K562 (cell line): Measurements from ENCODE around the gene SRCAP.

Experiments used
- CBX8 ChIP-seq: fragments of 200-600 bp; sonication (generic); IDR thresholded peaks from 2 replicates; pipeline ENCODE4 v1.6.1; 2012; ENCODE audit warnings: borderline replicate concordance, mixed run types, low read depth, mild to moderate bottlenecking, moderate library complexity, mixed read lengths, low read length, control low read depth, inconsistent platforms; ENCODE audit not compliant: poor library complexity, severe bottlenecking; ENCODE audit errors: extremely low read depth
- MTF1 ChIP-seq: fragments of 250-450 bp; sonication (Bioruptor Pico); IDR thresholded peaks from 2 replicates; pipeline ENCODE4 v1.9.0; 2021; ENCODE audit warnings: moderate library complexity, mild to moderate bottlenecking, inconsistent platforms, borderline replicate concordance
- PHB2 ChIP-seq: fragments of 450-650 bp; IDR thresholded peaks from 2 replicates; pipeline ENCODE4 v1.6.1; 2017; ENCODE audit warnings: low read depth
- POU5F1 ChIP-seq: fragments of 150-350 bp; IDR thresholded peaks from 2 replicates; pipeline ENCODE4 v1.6.1; 2014; ENCODE audit warnings: borderline replicate concordance, low read length, low read depth, mild to moderate bottlenecking; ENCODE audit not compliant: partially characterized antibody
- WHSC1 ChIP-seq: IDR thresholded peaks from one replicate; pipeline ENCODE4 v1.6.1; 2012; ENCODE audit warnings: low read length, control low read depth, inconsistent platforms
- YY1 ChIP-seq, 3 experiments: IDR thresholded peaks; 2 replicates each; pipeline ENCODE4 v1.6.1; 2011; ENCODE audit warnings: low read length in 2 of 3, mild to moderate bottlenecking in 2 of 3, moderate library complexity in 2 of 3, borderline replicate concordance in 1 of 3, control low read depth in 1 of 3, low read depth in 1 of 3; ENCODE audit not compliant: insufficient read depth in 3 of 3, insufficient replicate concordance in 2 of 3, control insufficient read depth in 1 of 3, insufficient read length in 1 of 3; ENCODE audit errors: extremely low read depth in 1 of 3
- ZNF408 ChIP-seq: fragments of 250-450 bp; sonication (Bioruptor Pico); IDR thresholded peaks from 2 replicates; pipeline ENCODE4 v1.4.0; 2020; ENCODE audit warnings: low read depth, mild to moderate bottlenecking, moderate library complexity
- ZNF431 ChIP-seq: sonication (generic); formaldehyde crosslinking; IDR thresholded peaks from 2 replicates; pipeline ENCODE4 v1.8.0; 2022; ENCODE audit warnings: mild to moderate bottlenecking, missing genetic modification reagents
- TF ChIP-seq, protein P1 (sequence below): fragments of 450-650 bp; conservative IDR thresholded peaks from 2 replicates; pipeline ENCODE4 v1.6.1; 2016; ENCODE audit warnings: missing genetic modification characterization, low read depth, mild to moderate bottlenecking, missing compliant biosample characterization, moderate library complexity
- TF ChIP-seq, protein P2 (sequence below): IDR thresholded peaks from 2 replicates; pipeline ENCODE4 v1.6.1; 2012; ENCODE audit warnings: low read depth, low read length, improper control_type of control experiment, borderline replicate concordance

DNA sequence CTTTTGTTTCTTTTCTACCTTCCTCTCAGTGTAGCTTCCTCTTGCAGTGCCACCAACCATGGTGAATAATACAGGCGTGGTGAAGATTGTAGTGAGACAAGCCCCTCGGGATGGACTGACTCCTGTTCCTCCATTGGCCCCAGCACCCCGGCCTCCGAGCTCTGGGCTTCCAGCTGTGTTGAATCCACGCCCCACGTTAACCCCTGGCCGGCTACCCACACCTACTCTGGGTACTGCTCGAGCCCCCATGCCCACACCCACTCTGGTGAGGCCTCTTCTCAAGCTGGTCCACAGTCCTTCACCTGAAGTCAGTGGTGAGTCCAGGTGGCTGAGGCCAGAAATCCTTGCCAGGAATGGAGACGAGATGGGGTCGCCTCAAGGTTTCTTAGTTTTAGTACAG lies 23.9 kb downstream of the SRCAP start:
- TF ChIP-seq, protein P1, sequence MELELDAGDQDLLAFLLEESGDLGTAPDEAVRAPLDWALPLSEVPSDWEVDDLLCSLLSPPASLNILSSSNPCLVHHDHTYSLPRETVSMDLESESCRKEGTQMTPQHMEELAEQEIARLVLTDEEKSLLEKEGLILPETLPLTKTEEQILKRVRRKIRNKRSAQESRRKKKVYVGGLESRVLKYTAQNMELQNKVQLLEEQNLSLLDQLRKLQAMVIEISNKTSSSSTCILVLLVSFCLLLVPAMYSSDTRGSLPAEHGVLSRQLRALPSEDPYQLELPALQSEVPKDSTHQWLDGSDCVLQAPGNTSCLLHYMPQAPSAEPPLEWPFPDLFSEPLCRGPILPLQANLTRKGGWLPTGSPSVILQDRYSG (tag), result no peak
- no peak for TF ChIP-seq MTF1 (CRISPR knock-in tag)
- no peak for TF ChIP-seq ZNF431
- no peak for TF ChIP-seq YY1 (IDR thresholded peaks at IDR 0.05; ENCODE audit: borderline replicate concordance in 1 of 3, control insufficient read depth in 1 of 3, extremely low read depth in 1 of 3, insufficient read depth in 3 of 3, insufficient read length in 1 of 3, insufficient replicate concordance in 2 of 3, low read depth in 1 of 3, low read length in 2 of 3)
- no peak for TF ChIP-seq POU5F1
- no peak for TF ChIP-seq PHB2
- no peak for TF ChIP-seq ZNF408 (CRISPR knock-in tag)
- TF ChIP-seq CBX8, result no peak
- no peak for TF ChIP-seq WHSC1
- TF ChIP-seq, protein P2, sequence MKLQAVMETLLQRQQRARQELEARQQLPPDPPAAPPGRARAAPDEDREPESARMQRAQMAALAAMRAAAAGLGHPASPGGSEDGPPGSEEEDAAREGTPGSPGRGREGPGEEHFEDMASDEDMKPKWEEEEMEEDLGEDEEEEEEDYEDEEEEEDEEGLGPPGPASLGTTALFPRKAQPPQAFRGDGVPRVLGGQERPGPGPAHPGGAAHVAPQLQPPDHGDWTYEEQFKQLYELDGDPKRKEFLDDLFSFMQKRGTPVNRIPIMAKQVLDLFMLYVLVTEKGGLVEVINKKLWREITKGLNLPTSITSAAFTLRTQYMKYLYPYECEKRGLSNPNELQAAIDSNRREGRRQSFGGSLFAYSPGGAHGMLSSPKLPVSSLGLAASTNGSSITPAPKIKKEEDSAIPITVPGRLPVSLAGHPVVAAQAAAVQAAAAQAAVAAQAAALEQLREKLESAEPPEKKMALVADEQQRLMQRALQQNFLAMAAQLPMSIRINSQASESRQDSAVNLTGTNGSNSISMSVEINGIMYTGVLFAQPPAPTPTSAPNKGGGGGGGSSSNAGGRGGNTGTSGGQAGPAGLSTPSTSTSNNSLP, result no peak
